ENCODE data around the gene SFSWAP.

SFSWAP gene

GRCh38 chr12:131747276-131748177, 36.6 kb downstream of the SFSWAP start:
- Mint-ChIP-seq H3K9me3 (peaks cover 7% of the 10 kb centered on the region), H3K4me1 (no peaks in the 10 kb centered on the region), H3K4me3 (no peak overlapping the region), H3K27me3 (no peaks in the 10 kb centered on the region), H3K36me3 (ENCODE audit: low read depth) (peaks cover 60% of the 10 kb centered on the region), H3K27ac (no peak overlapping the region)
- no peak for DNase-seq
- ATAC-seq = peak; percentile 20

GRCh38 chr12:131749618-131750315, 38.9 kb downstream of the SFSWAP start:
- H3K27ac Mint-ChIP-seq = no peak overlapping the region
- H3K9me3 Mint-ChIP-seq = no peaks in the 10 kb centered on the region
- no peak for DNase-seq
- H3K4me1 Mint-ChIP-seq = no peaks in the 10 kb centered on the region
- H3K27me3 Mint-ChIP-seq = no peaks in the 10 kb centered on the region
- H3K36me3 Mint-ChIP-seq (ENCODE audit: low read depth) = peaks cover 52% of the 10 kb centered on the region
- ATAC-seq = no peak
- no peak overlapping the region for H3K4me3 Mint-ChIP-seq

- Mint-ChIP-seq H3K4me3 (no peak overlapping the region), H3K36me3 (ENCODE audit: low read depth) (peaks cover 53% of the 10 kb centered on the region), H3K27ac (no peak overlapping the region), H3K4me1 (no peaks in the 10 kb centered on the region), H3K9me3 (no peaks in the 10 kb centered on the region), H3K27me3 (no peaks in the 10 kb centered on the region)
- DNase-seq (no peak), ATAC-seq (no peak)
Measured at GRCh38 chr12:131751335-131751734, 40.4 kb downstream of the SFSWAP start.

GRCh38 chr12:131752451-131752850, 41.6 kb downstream of the SFSWAP start:
- no peak overlapping the region for H3K27ac Mint-ChIP-seq
- ATAC-seq (no peak), DNase-seq (no peak)
- no peaks in the 10 kb centered on the region for H3K9me3 Mint-ChIP-seq
- no peak overlapping the region for H3K4me3 Mint-ChIP-seq
- peaks cover 57% of the 10 kb centered on the region for H3K36me3 Mint-ChIP-seq (ENCODE audit: low read depth)
- no peaks in the 10 kb centered on the region for H3K27me3 Mint-ChIP-seq
- H3K4me1 Mint-ChIP-seq = no peaks in the 10 kb centered on the region

- H3K4me1 Mint-ChIP-seq = no peaks in the 10 kb centered on the region
- no peak overlapping the region for H3K4me3 Mint-ChIP-seq
Measured at GRCh38 chr12:131753005-131753404, 42.1 kb downstream of the SFSWAP start.

GRCh38 chr12:131753757-131754156, 42.9 kb downstream of the SFSWAP start:
- DNase-seq (no peak), ATAC-seq (no peak)
- Mint-ChIP-seq H3K4me3 (no peak overlapping the region), H3K27me3 (no peaks in the 10 kb centered on the region), H3K27ac (no peak overlapping the region), H3K4me1 (no peaks in the 10 kb centered on the region), H3K36me3 (ENCODE audit: low read depth) (peaks cover 60% of the 10 kb centered on the region), H3K9me3 (no peaks in the 10 kb centered on the region)

More at GRCh38 chr12:131753005-131753404, 42.1 kb downstream of the SFSWAP start:
- Mint-ChIP-seq H3K27ac (no peak overlapping the region), H3K27me3 (no peaks in the 10 kb centered on the region), H3K9me3 (no peaks in the 10 kb centered on the region), H3K36me3 (ENCODE audit: low read depth) (peaks cover 59% of the 10 kb centered on the region)
- no peak for DNase-seq
- ATAC-seq = no peak

- ATAC-seq = no peak
- H3K4me1 Mint-ChIP-seq = no peaks in the 10 kb centered on the region
- no peak overlapping the region for H3K27ac Mint-ChIP-seq
- no peak overlapping the region for H3K4me3 Mint-ChIP-seq
- H3K36me3 Mint-ChIP-seq (ENCODE audit: low read depth) = peaks cover 62% of the 10 kb centered on the region
- no peak for DNase-seq
- H3K27me3 Mint-ChIP-seq = no peaks in the 10 kb centered on the region
- no peaks in the 10 kb centered on the region for H3K9me3 Mint-ChIP-seq
Measured at GRCh38 chr12:131754184-131754583, 43.3 kb downstream of the SFSWAP start.

- Mint-ChIP-seq H3K4me3 (no peak overlapping the region), H3K27ac (no peak overlapping the region), H3K9me3 (no peaks in the 10 kb centered on the region), H3K4me1 (no peaks in the 10 kb centered on the region), H3K36me3 (ENCODE audit: low read depth) (peaks cover 59% of the 10 kb centered on the region), H3K27me3 (no peaks in the 10 kb centered on the region)
- peak; percentile 73 for ATAC-seq
- no peak for DNase-seq
Measured at GRCh38 chr12:131755305-131756113, 44.6 kb downstream of the SFSWAP start.

- ATAC-seq = no peak
- Mint-ChIP-seq H3K36me3 (ENCODE audit: low read depth) (peaks cover 61% of the 10 kb centered on the region), H3K27ac (no peak overlapping the region), H3K9me3 (no peaks in the 10 kb centered on the region), H3K27me3 (no peaks in the 10 kb centered on the region), H3K4me1 (no peaks in the 10 kb centered on the region), H3K4me3 (no peak overlapping the region)
- DNase-seq = no peak
Measured at GRCh38 chr12:131756441-131756840, 45.6 kb downstream of the SFSWAP start.

- Mint-ChIP-seq H3K4me3 (no peak overlapping the region), H3K4me1 (no peaks in the 10 kb centered on the region), H3K27ac (no peak overlapping the region), H3K27me3 (no peaks in the 10 kb centered on the region), H3K36me3 (ENCODE audit: low read depth) (peaks cover 61% of the 10 kb centered on the region), H3K9me3 (no peaks in the 10 kb centered on the region)
- DNase-seq = no peak
- ATAC-seq = no peak
Measured at GRCh38 chr12:131757111-131757510, 46.2 kb downstream of the SFSWAP start.

- H3K4me1 Mint-ChIP-seq = no peaks in the 10 kb centered on the region
- ATAC-seq (no peak), DNase-seq (no peak)
- no peaks in the 10 kb centered on the region for H3K27me3 Mint-ChIP-seq
- no peaks in the 10 kb centered on the region for H3K9me3 Mint-ChIP-seq
- no peak overlapping the region for H3K27ac Mint-ChIP-seq
- no peak overlapping the region for H3K4me3 Mint-ChIP-seq
- H3K36me3 Mint-ChIP-seq (ENCODE audit: low read depth) = peaks cover 51% of the 10 kb centered on the region
Measured at GRCh38 chr12:131758016-131758739, 47.3 kb downstream of the SFSWAP start.

GRCh38 chr12:131759176-131759575, 48.3 kb downstream of the SFSWAP start:
- Mint-ChIP-seq H3K4me1 (no peaks in the 10 kb centered on the region), H3K9me3 (no peaks in the 10 kb centered on the region), H3K4me3 (no peak overlapping the region), H3K36me3 (ENCODE audit: low read depth) (peaks cover 47% of the 10 kb centered on the region), H3K27me3 (no peaks in the 10 kb centered on the region), H3K27ac (no peak overlapping the region)
- no peak for DNase-seq
- ATAC-seq = no peak

GRCh38 chr12:131761638-131762037, 50.7 kb downstream of the SFSWAP start:
- Mint-ChIP-seq H3K9me3 (no peaks in the 10 kb centered on the region), H3K36me3 (ENCODE audit: low read depth) (peaks cover 39% of the 10 kb centered on the region), H3K4me3 (no peak overlapping the region), H3K27me3 (no peaks in the 10 kb centered on the region), H3K27ac (no peak overlapping the region), H3K4me1 (peaks cover 2% of the 10 kb centered on the region)
- DNase-seq (no peak), ATAC-seq (no peak)

GRCh38 chr12:131764738-131765137, 53.8 kb downstream of the SFSWAP start:
- no peak for ATAC-seq
- DNase-seq = no peak
- peaks cover 31% of the 10 kb centered on the region for H3K36me3 Mint-ChIP-seq (ENCODE audit: low read depth)
- H3K9me3 Mint-ChIP-seq = no peaks in the 10 kb centered on the region
- H3K4me3 Mint-ChIP-seq = no peak overlapping the region
- no peaks in the 10 kb centered on the region for H3K27me3 Mint-ChIP-seq
- H3K4me1 Mint-ChIP-seq = peaks cover 2% of the 10 kb centered on the region
- H3K27ac Mint-ChIP-seq = no peak overlapping the region
